Body of pancreas (tissue), 4 donors: ENCODE data around the gene PARD6B. TPM values are rescaled to one million over a fixed set of nuclear protein-coding genes. Genes with fewer than 3 reads are reported as not detected.
"Not testable (repeated sequence)": the region's sequence is repeated elsewhere in the genome, so short reads cannot be mapped to it uniquely, and the experiment has no call there.

Experiments used
- ATAC-seq: fragments of 150-250 bp; one replicate; pipeline ENCODE4 v1.9.1; 2016
- DNase-seq, 4 donors: peaks; one replicate each; pipeline ENCODE4 v3.0.0-alpha.2; 2019
- H3K27ac ChIP-seq, 4 donors: fragments of 200-600 bp; sonication (generic); 1 replicate in 3 of 4; 2 replicates in 1 of 4; pipeline versions ENCODE4 v1.5.1 to v1.6.1; 2016 to 2019; ENCODE audit warnings: mild to moderate bottlenecking in 1 of 4, mixed read lengths in 1 of 4, moderate library complexity in 1 of 4
- H3K27me3 ChIP-seq, 2 donors: fragments of 200-600 bp; sonication (generic); one replicate each; pipeline ENCODE4 v1.6.0; 2016; ENCODE audit warnings: mild to moderate bottlenecking in 1 of 2
- H3K36me3 ChIP-seq, 2 donors: fragments of 200-600 bp; sonication (generic); replicated peaks in 1 of 2; 2 replicates each; pipeline ENCODE4 v1.5.1; 2016; ENCODE audit warnings: low read depth in 2 of 2; ENCODE audit not compliant: insufficient read depth in 1 of 2
- H3K4me1 ChIP-seq: fragments of 200-600 bp; sonication (generic); one replicate; pipeline ENCODE4 v1.6.0; 2016
- H3K4me3 ChIP-seq, 2 donors: fragments of 200-600 bp; sonication (generic); 1 replicate in 1 of 2; 2 replicates in 1 of 2; pipeline ENCODE4 v1.5.1; 2016 to 2019
- H3K9me3 ChIP-seq, 3 donors: fragments of 200-600 bp; sonication (generic); 1 replicate in 2 of 3; 2 replicates in 1 of 3; pipeline ENCODE4 v1.5.1; 2016
- POLR2A ChIP-seq, 3 donors: fragments of 450-650 bp; IDR thresholded peaks; one replicate each; pipeline ENCODE4 v1.6.1; 2016; ENCODE audit warnings: antibody characterized with exemption in 3 of 3, mild to moderate bottlenecking in 2 of 3
- WGBS, 2 donors: methylation state at CpG; one replicate each; pipeline ENCODE4 v1.1.5; 2017; 5-methylcytosine and 5-hydroxymethylcytosine counted together
- intact Hi-C: fragments of 100-400 bp; cut with DNase I; formaldehyde crosslinking; loops from one replicate; pipeline ENCODE4 v1.15.1; 2023
- total RNA-seq, 2 donors: library from RNA; depleted of rRNA; stranded (reverse); fragments of >200 nt; gene quantifications; one replicate each; pipeline ENCODE4 v1.1.0, GENCODE V29; 2016
- TF ChIP-seq, protein P1 (sequence below), 7 experiments: fragments of 450-650 bp in 4 of 7; fragments of 200-600 bp in 3 of 7; sonication (generic) in 3 of 7; IDR thresholded peaks; one replicate each; pipeline ENCODE4 v1.5.1; 2016 to 2019; ENCODE audit warnings: antibody characterized with exemption in 7 of 7

Gene PARD6B
- total RNA-seq, 2 donors from 2014 or later = 4.6 to 8.6 TPM

DNA sequence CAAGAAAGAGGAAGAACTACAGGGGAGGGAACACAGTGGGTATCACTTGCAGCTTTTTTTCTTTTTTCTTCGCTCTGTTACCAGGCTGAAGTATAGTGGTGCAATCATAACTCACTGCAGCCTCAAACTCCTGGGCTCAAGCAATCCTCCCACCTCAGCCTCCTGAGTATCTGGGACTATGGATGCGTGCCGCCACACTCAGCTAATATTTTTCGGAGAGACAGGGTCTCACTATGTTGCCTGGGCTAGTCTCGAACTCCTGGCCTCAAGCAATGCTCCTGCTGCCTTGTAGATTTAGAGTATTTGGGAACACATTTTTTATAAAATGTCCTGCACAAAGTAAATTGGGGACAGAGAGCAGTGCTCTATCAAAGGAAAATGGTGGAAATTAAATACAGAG, 28.3 kb downstream of the PARD6B start:
- ATAC-seq (no peak), DNase-seq (no peak)
- 74 to 85% methylated on average over 5 of the region's 5 CpGs for WGBS, 2 donors
- peak overlapping the region in 2 of 4 donors; percentile 87 for H3K27ac ChIP-seq
- no peak overlapping the region for H3K4me3 ChIP-seq
- peaks cover 39% of the 10 kb centered on the region for H3K4me1 ChIP-seq
- H3K36me3 ChIP-seq = no peaks in the 10 kb centered on the region
- intact Hi-C loops = no loop called here
- TF ChIP-seq POLR2A (IDR thresholded peaks at IDR 0.05) = no peak
- TF ChIP-seq, protein P1, sequence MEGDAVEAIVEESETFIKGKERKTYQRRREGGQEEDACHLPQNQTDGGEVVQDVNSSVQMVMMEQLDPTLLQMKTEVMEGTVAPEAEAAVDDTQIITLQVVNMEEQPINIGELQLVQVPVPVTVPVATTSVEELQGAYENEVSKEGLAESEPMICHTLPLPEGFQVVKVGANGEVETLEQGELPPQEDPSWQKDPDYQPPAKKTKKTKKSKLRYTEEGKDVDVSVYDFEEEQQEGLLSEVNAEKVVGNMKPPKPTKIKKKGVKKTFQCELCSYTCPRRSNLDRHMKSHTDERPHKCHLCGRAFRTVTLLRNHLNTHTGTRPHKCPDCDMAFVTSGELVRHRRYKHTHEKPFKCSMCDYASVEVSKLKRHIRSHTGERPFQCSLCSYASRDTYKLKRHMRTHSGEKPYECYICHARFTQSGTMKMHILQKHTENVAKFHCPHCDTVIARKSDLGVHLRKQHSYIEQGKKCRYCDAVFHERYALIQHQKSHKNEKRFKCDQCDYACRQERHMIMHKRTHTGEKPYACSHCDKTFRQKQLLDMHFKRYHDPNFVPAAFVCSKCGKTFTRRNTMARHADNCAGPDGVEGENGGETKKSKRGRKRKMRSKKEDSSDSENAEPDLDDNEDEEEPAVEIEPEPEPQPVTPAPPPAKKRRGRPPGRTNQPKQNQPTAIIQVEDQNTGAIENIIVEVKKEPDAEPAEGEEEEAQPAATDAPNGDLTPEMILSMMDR (IDR thresholded peaks at IDR 0.05) = no peak
- no peaks in the 10 kb centered on the region for H3K27me3 ChIP-seq
- peaks cover 0 to 3% (median 0%) of the 10 kb centered on the region in 3 donors for H3K9me3 ChIP-seq

DNA sequence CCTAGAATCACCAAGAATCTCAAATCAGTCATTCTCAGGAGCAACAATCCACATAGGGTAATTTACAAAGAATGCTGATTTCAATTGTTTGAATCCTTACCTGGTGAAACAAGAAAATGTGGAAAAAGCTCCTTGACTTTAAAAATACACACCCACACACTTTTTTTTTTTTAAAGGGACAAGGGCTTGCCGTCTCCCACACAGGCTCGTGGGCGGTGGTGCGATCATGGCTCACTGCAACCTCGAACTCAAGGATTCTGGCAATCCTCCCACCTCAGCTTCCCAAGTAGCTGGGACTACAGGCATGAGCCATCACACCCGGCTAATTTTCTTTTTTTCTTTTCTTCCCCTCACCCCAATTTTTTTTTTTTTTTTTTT, 30.7 kb downstream of the PARD6B start:
- Histone ChIP-seq H3K4me3 (no peak overlapping the region), H3K9me3 (peaks cover 0 to under 1% (median 0%) of the 10 kb centered on the region in 3 donors), H3K27me3 (no peaks in the 10 kb centered on the region), H3K4me1 (peaks cover 39% of the 10 kb centered on the region), H3K36me3 (no peaks in the 10 kb centered on the region), H3K27ac (peak overlapping the region; percentile 76 to 87 (median 84))
- ATAC-seq (peak; percentile 17), DNase-seq (peak; percentile 28 to 42 (median 34))
- TF ChIP-seq, protein P1 (IDR thresholded peaks at IDR 0.05) = no peak
- TF ChIP-seq POLR2A (IDR thresholded peaks at IDR 0.05) = no peak
- 13 to 30% methylated on average over 6 of the region's 6 CpGs for WGBS, 2 donors
- intact Hi-C loops = no loop called here

DNA sequence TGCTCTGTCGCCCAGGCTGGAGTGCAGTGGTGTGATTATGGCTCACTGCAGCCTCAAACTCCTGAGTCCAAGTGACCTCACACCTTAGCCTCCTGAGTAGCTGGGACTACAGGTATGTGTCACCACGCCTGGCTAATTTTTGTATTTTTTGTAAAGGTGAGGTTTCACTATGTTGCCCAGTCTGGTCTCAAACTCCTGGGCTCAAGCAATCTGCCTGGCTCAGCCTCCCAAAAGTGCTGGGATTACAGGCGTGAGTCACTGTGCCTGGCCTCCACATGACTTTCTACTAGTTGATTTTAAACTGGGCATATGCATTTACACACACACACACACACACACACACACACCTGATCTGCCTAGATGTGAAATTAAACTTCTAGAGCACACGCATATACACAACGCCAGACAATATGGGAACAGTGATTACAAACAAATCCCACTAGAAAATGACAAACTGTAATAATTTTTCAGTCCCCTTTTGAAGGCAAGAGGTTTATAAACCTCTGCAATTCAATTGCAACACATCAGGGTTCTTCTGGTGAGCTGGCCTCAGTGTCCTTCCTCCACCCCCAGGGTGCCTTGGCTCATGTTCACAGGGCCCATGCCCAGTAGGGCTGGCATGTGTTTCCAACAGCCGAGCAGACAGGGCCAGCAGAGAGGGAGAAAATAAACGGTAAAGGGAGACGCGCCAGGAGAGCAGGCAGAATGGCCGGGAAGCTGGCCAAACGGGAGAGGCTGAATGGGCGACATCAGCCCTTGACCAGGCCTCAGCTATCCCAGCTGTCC, 31.2 kb downstream of the PARD6B start:
- DNase-seq = peak; percentile 80 to 93 (median 88)
- Histone ChIP-seq H3K9me3 (no peaks in the 10 kb centered on the region), H3K4me3 (no peak overlapping the region), H3K4me1 (peaks cover 39% of the 10 kb centered on the region), H3K36me3 (no peaks in the 10 kb centered on the region), H3K27me3 (no peaks in the 10 kb centered on the region), H3K27ac (peak overlapping the region; percentile 76 to 87 (median 84))
- TF ChIP-seq, protein P1 (IDR thresholded peaks at IDR 0.05) = peak in 3 of 7 experiments; percentile 10 to 34 (median 33)
- TF ChIP-seq POLR2A (IDR thresholded peaks at IDR 0.05) = no peak
- intact Hi-C loops = no loop called here
- ATAC-seq = peak; percentile 58
- WGBS, 2 donors = 18 to 28% methylated on average over 9 to 12 of the region's 12 CpGs

DNA sequence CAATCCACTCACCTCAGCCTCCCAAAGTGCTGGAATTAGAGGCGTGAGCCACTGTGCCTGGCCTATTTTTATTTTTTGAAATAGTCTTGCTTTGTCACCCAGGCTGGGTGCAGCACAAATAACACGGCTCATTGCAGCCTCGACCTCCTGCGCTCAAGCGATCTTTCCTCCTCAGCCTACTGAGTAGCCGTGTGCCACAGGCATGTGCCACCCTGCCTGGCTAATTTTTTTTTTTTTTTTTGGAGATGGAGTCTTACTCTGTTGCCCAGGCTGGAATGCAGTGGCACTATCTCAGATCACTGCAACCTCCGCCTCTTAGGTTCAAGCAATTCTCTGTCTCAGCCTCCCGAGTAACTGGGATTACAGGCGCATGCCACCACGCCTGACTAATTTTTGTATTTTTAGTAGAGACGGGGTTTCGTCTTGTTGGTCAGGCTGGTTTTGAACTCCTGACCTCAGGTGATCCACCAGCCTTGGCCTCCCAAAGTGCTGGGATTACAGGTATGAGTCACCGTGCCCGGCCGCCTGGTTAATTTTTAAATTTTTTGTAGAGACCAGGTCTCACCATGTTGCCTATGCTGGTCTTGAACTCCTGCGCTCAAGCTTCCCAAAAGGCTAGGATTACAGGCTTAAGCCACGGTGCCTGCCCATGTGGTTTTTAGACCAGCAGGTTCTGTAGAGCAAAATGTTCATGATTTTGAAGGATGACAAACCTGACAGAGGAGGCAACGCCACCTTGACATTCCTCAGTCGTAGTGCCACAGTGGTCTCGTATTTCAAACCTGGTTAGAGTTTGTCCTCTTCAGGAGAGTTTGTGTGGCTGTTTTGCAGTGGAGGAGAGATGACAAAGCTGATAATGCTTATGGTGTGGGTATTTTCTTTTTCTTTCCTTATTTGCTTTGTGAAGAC, 32.4 kb downstream of the PARD6B start:
- peaks cover 39% of the 10 kb centered on the region for H3K4me1 ChIP-seq
- intact Hi-C loops, H3K36me3 ChIP-seq, H3K27me3 ChIP-seq, H3K9me3 ChIP-seq, ATAC-seq, H3K4me3 ChIP-seq: not testable (repeated sequence)
- H3K27ac ChIP-seq = peak overlapping the region; percentile 76 to 87 (median 84)
- DNase-seq = peak in 1 of 4 donors; percentile 13
- WGBS, 2 donors = 78 to 79% methylated on average over 18 to 20 of the region's 20 CpGs

DNA sequence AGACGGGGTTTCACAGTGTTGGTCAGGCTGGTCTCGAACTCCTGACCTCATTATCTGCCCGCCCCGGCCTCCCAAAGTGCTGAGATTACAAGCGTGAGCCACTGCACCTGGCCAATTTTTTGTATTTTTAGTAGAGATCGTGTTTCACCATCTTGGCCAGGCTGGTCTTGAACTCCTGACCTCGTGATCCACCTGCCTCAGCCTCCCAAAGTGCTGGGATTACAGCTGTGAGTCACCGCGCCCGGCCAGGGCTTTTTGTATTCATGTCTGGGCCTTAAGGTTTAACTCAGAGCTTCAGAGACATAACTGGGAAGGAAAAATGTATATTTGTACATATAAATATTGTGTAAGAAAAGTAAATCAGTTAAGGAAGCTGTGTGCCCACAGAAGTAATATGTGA, 33.9 kb downstream of the PARD6B start:
- H3K9me3 ChIP-seq, ATAC-seq, intact Hi-C loops, H3K27ac ChIP-seq, H3K27me3 ChIP-seq, H3K36me3 ChIP-seq, H3K4me3 ChIP-seq: not testable (repeated sequence)
- DNase-seq = peak in 1 of 4 donors; percentile 4
- WGBS, 2 donors = 74 to 76% methylated on average over 10 of the region's 10 CpGs
- peaks cover 39% of the 10 kb centered on the region for H3K4me1 ChIP-seq
